ENCODE data around the gene GLUL.
"Not testable (repeated sequence)": the region's sequence is repeated elsewhere in the genome, so short reads cannot be mapped to it uniquely, and the experiment has no call there.

Gene GLUL

DNA sequence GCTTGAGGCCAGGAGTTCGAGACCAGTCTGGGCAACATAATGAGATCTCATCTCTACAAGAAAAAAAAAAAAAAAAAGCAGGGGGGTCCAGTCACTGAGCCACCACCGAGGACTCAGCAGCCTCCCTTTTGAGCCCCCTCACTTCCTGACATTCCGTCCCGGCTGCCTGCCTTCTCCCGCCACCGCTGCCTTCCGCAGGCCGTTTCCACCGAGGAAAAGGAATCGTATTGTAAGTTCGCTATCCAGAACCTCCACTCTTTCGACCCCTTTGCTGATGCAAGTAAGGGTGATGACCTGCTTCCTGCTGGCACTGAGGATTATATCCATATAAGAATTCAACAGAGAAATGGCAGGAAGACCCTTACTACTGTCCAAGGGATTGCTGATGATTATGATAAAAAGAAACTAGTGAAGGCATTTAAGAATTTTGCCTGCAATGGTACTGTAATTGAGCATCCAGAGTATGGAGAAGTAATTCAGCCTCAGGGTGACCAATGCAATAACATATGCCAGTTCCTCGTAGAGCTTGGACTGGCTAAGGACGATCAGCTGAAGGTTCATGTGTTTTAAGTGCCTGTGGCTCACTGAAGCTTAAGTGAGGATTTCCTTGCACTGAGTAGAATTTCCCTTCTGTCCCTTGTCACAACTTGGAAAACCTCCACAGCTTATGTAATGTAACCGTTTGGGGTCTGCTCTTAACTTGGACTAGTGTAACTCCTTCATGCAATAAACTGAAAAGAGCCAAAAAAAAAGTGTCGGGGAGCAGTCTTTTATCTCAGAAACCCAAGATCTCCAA lies 55.6 kb downstream of the GLUL start:
- no peak for TF ChIP-seq CTCF (IDR thresholded peaks at IDR 0.05; ENCODE audit: low read depth, low read length)
- TF ChIP-seq, protein P1, sequence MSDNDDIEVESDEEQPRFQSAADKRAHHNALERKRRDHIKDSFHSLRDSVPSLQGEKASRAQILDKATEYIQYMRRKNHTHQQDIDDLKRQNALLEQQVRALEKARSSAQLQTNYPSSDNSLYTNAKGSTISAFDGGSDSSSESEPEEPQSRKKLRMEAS (IDR thresholded peaks at IDR 0.05; ENCODE audit: low read depth, low read length) = no peak
- TF ChIP-seq POLR2A (IDR thresholded peaks at IDR 0.05; ENCODE audit: extremely low read depth, insufficient read length) = no peak
- no peak for TF ChIP-seq MYC (IDR thresholded peaks at IDR 0.05; ENCODE audit: low read depth, low read length)
- DNase-seq (ENCODE audit: low read depth) = no peak
- no peak overlapping the region for H3K4me3 ChIP-seq (ENCODE audit: low read depth, low read length)

DNA sequence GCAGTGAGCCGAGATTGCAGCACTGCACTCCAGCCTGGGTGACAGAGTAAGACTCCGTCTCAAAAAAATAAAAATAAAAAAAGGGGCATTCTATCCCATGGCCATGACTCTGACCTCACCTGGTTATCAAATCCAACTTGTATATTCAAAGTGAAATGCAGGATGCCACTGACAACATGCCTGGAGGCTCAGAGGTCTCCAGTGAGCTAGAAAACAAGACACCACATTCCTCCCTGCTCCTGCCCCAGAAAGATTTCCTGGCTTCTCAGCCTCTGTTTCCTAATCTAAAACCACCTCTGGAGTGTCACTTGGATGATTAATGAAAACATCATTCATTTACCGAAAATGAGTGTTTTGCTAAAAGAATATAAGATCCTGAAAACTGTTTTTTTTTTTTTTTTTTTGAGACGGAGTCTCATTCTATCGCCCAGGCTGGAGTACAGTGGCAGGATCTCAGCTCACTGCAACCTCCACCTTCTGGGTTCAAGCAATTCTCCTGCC lies 58.5 kb downstream of the GLUL start:
- DNase-seq (ENCODE audit: low read depth) = not testable (repeated sequence)

DNA sequence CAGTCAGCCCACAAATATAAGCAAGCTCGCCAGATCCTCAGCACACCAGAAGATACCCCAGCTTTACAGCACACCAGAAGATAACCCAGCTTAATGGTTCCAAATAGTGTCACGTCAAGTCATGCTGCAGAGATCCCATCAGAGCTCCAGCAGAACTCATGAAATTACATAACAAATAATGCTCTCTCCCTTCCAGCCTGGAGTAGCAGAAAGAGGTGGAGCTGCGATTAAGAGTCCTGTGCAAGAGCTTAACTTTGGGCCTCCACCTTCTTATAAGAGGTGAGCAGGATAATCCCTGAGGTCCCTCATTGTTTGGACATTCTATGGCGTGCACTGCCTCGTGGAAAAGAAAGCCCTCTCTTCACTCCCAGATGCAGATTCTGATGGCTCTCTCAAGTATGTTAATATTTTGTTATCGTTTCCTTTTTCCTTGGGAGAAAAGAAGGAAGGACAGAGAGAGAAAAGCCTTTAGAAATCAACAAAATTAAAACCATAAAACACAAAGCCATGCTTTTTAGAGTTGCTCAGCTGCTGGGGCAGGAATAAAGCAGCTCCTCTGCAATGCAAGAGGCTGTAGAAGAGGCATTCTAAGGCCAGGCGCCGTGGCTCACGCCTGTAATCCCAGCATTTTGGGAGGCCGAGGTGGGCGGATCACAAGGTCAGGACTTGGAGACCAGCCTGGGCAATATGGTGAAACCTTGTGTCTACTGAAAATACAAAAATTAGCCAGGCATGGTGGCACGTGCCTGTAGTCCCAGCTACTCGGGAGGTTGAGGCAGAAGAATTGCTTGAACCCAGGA lies 59.1 kb downstream of the GLUL start:
- DNase-seq (ENCODE audit: low read depth) = no peak
- TF ChIP-seq POLR2A (IDR thresholded peaks at IDR 0.05; ENCODE audit: extremely low read depth, insufficient read length) = no peak
- TF ChIP-seq, protein P1 (IDR thresholded peaks at IDR 0.05; ENCODE audit: low read depth, low read length) = no peak
- no peak for TF ChIP-seq CTCF (IDR thresholded peaks at IDR 0.05; ENCODE audit: low read depth, low read length)
- TF ChIP-seq MYC (IDR thresholded peaks at IDR 0.05; ENCODE audit: low read depth, low read length) = no peak
- no peak overlapping the region for H3K4me3 ChIP-seq (ENCODE audit: low read depth, low read length)

More for the DNA sequence above, 58.5 kb downstream of the GLUL start:
- H3K4me3 ChIP-seq (ENCODE audit: low read depth, low read length) = not testable (repeated sequence)
